GM18498 (cell line): ENCODE results near the gene ARHGAP33.

Experiments used
- ATAC-seq: cut with Tn5 transposase; IDR thresholded peaks from one replicate; pipeline ENCODE4 v1.9.1; 2021; ENCODE audit warnings: mild to moderate bottlenecking, moderate library complexity; ENCODE audit not compliant: unreplicated experiment

ARHGAP33 gene

GRCh38 chr19:35775298-35776101 lies at the start of gene ARHGAP33:
TSS of gene ARHGAP33 (plus strand) at chr19:35775564. CDS start at chr19:35775659, 95 bp downstream.
- peak; percentile 95 for ATAC-seq

- ATAC-seq = no peak
Measured at GRCh38 chr19:35727053-35727955, 48.1 kb upstream of the ARHGAP33 start.

GRCh38 chr19:35727956-35728706 lies 47.2 kb upstream of the ARHGAP33 start:
- no peak for ATAC-seq

- ATAC-seq = no peak
Measured at GRCh38 chr19:35729021-35729420, 46.3 kb upstream of the ARHGAP33 start.

- ATAC-seq = no peak
Measured at GRCh38 chr19:35729763-35730162, 45.6 kb upstream of the ARHGAP33 start.

- no peak for ATAC-seq
Measured at GRCh38 chr19:35730326-35730725, 45.0 kb upstream of the ARHGAP33 start.

GRCh38 chr19:35731353-35731752 lies 44.0 kb upstream of the ARHGAP33 start:
- no peak for ATAC-seq

GRCh38 chr19:35731779-35732405 lies 43.5 kb upstream of the ARHGAP33 start:
- ATAC-seq = no peak

- ATAC-seq = no peak
Measured at GRCh38 chr19:35732540-35733179, 42.7 kb upstream of the ARHGAP33 start.

GRCh38 chr19:35733180-35734125 lies 41.9 kb upstream of the ARHGAP33 start:
- ATAC-seq = no peak

- ATAC-seq = no peak
Measured at GRCh38 chr19:35734273-35734672, 41.1 kb upstream of the ARHGAP33 start.

GRCh38 chr19:35734889-35735288 lies 40.5 kb upstream of the ARHGAP33 start:
- ATAC-seq = no peak

GRCh38 chr19:35736913-35737886 lies 38.2 kb upstream of the ARHGAP33 start:
- ATAC-seq = no peak

GRCh38 chr19:35738021-35738886 lies 37.1 kb upstream of the ARHGAP33 start:
- ATAC-seq = no peak

GRCh38 chr19:35738887-35739229 lies 36.5 kb upstream of the ARHGAP33 start:
- no peak for ATAC-seq

GRCh38 chr19:35739275-35740107 lies 35.9 kb upstream of the ARHGAP33 start:
- no peak for ATAC-seq
